ENCODE results near the gene ACY1. TPM values are rescaled to one million over a fixed set of nuclear protein-coding genes. Genes with fewer than 3 reads are reported as not detected.

ACY1 gene
- total RNA-seq, 2 experiments from 2014 or later, result 4.9 TPM

- H3K27me3 Mint-ChIP-seq, result no peaks in the 10 kb centered on the region
- H3K27ac Mint-ChIP-seq, result no peak overlapping the region
Observed at GRCh38 chr3:52013802-52014598, 30.7 kb downstream of the ACY1 start.

GRCh38 chr3:52014613-52015012, 31.3 kb downstream of the ACY1 start:
- Mint-ChIP-seq H3K27me3 (no peaks in the 10 kb centered on the region), H3K4me1 (ENCODE audit: low read depth) (no peaks in the 10 kb centered on the region), H3K27ac (no peak overlapping the region), H3K36me3 (ENCODE audit: low read depth) (no peaks in the 10 kb centered on the region), H3K4me3 (no peak overlapping the region), H3K9me3 (no peaks in the 10 kb centered on the region)
- no peaks in the 10 kb centered on the region for H3K36me3 ChIP-seq (ENCODE audit: insufficient read depth, low read length)
- TF ChIP-seq CTCF (IDR thresholded peaks at IDR 0.05), result no peak
- POLR2A ChIA-PET, result no interaction called here
- no peaks in the 10 kb centered on the region for H3K27me3 ChIP-seq (ENCODE audit: control insufficient read depth in 1 of 2, insufficient read depth in 2 of 2, low read length in 2 of 2)
- intact Hi-C loops (cut with DNase I, micrococcal nuclease), result no loop called here
- no peaks in the 10 kb centered on the region for H3K4me1 ChIP-seq (ENCODE audit: insufficient read depth, low read length)
- H3K4me3 ChIP-seq (ENCODE audit: low read length), result no peak overlapping the region
- no peaks in the 10 kb centered on the region for H3K9me3 ChIP-seq (ENCODE audit: control insufficient read depth in 1 of 2, insufficient read depth in 1 of 2, low read length in 2 of 2)
- no peak for DNase-seq
- no peak overlapping the region for H3K27ac ChIP-seq (ENCODE audit: low read depth in 1 of 2, low read length in 2 of 2)
- ATAC-seq (ENCODE audit: poor library complexity), result no peak
- CTCF ChIA-PET, result no interaction called here

More at GRCh38 chr3:52013802-52014598, 30.7 kb downstream of the ACY1 start:
- CTCF ChIA-PET, result no interaction called here
- intact Hi-C loops (cut with DNase I, micrococcal nuclease), result no loop called here
- no peaks in the 10 kb centered on the region for H3K9me3 Mint-ChIP-seq
- H3K4me3 ChIP-seq (ENCODE audit: low read length), result no peak overlapping the region
- no peak overlapping the region for H3K4me3 Mint-ChIP-seq
- H3K9me3 ChIP-seq (ENCODE audit: control insufficient read depth in 1 of 2, insufficient read depth in 1 of 2, low read length in 2 of 2), result no peaks in the 10 kb centered on the region
- TF ChIP-seq CTCF (IDR thresholded peaks at IDR 0.05), result no peak
- H3K36me3 ChIP-seq (ENCODE audit: insufficient read depth, low read length), result no peaks in the 10 kb centered on the region
- no peaks in the 10 kb centered on the region for H3K4me1 Mint-ChIP-seq (ENCODE audit: low read depth)
- POLR2A ChIA-PET, result no interaction called here
- DNase-seq (no peak), ATAC-seq (ENCODE audit: poor library complexity) (no peak)
- H3K36me3 Mint-ChIP-seq (ENCODE audit: low read depth), result no peaks in the 10 kb centered on the region
- H3K27ac ChIP-seq (ENCODE audit: low read depth in 1 of 2, low read length in 2 of 2), result no peak overlapping the region
- H3K4me1 ChIP-seq (ENCODE audit: insufficient read depth, low read length), result no peaks in the 10 kb centered on the region
- H3K27me3 ChIP-seq (ENCODE audit: control insufficient read depth in 1 of 2, insufficient read depth in 2 of 2, low read length in 2 of 2), result no peaks in the 10 kb centered on the region

GRCh38 chr3:52015438-52016228, 32.3 kb downstream of the ACY1 start:
- no peaks in the 10 kb centered on the region for H3K27me3 Mint-ChIP-seq
- Histone ChIP-seq H3K4me3 (ENCODE audit: low read length) (no peak overlapping the region), H3K27me3 (ENCODE audit: control insufficient read depth in 1 of 2, insufficient read depth in 2 of 2, low read length in 2 of 2) (no peaks in the 10 kb centered on the region), H3K9me3 (ENCODE audit: control insufficient read depth in 1 of 2, insufficient read depth in 1 of 2, low read length in 2 of 2) (no peaks in the 10 kb centered on the region), H3K27ac (ENCODE audit: low read depth in 1 of 2, low read length in 2 of 2) (no peak overlapping the region), H3K36me3 (ENCODE audit: insufficient read depth, low read length) (no peaks in the 10 kb centered on the region), H3K4me1 (ENCODE audit: insufficient read depth, low read length) (no peaks in the 10 kb centered on the region)
- no peaks in the 10 kb centered on the region for H3K4me1 Mint-ChIP-seq (ENCODE audit: low read depth)
- intact Hi-C loops (cut with DNase I, micrococcal nuclease), result no loop called here
- no peak overlapping the region for H3K4me3 Mint-ChIP-seq
- no peak for DNase-seq
- TF ChIP-seq CTCF (IDR thresholded peaks at IDR 0.05), result no peak
- H3K36me3 Mint-ChIP-seq (ENCODE audit: low read depth), result no peaks in the 10 kb centered on the region
- H3K9me3 Mint-ChIP-seq, result no peaks in the 10 kb centered on the region
- no peak for ATAC-seq (ENCODE audit: poor library complexity)
- no peak overlapping the region for H3K27ac Mint-ChIP-seq
- CTCF ChIA-PET, result interaction anchor here (1.3 kb wide), 1 partner anchor 107 kb away, joined by 3 read pairs; no protein-coding TSS in a partner anchor
- POLR2A ChIA-PET, result no interaction called here
